ENCODE results near the gene FUNDC1.
A peak's percentile ranks its signal among the peaks of the same experiment; 100 is the strongest.
"Not testable (repeated sequence)": the region's sequence is repeated elsewhere in the genome, so short reads cannot be mapped to it uniquely, and the experiment has no call there.

The FUNDC1 gene

GRCh38 chrX:44542567-44543325 is at the start of gene FUNDC1:
FUNDC1 (minus strand) TSS chrX:44542859; CDS start chrX:44542832, 27 bp downstream.
- DNase-seq, result peak; percentile 5 to 91 (median 77)

DNA sequence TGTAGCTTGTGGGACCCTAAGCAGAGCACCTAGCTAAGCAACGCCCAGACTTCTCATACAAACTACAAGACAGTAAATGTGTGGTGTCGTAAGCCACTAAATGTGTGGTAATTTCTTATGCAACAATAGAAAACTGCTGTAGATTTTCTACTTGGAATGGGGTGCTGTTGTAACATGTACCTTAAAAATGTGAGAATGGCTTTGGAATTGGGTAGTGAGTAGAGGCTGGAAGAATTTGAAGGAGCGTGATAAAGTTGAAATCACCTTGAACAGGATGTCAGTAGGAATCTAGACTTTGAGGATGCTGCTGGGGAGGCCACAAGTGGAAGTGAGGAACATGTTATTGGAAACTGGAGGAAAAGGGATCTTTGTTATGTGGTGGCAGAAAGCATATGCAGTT is 43.2 kb upstream of the FUNDC1 start:
- DNase-seq, result no peak

DNA sequence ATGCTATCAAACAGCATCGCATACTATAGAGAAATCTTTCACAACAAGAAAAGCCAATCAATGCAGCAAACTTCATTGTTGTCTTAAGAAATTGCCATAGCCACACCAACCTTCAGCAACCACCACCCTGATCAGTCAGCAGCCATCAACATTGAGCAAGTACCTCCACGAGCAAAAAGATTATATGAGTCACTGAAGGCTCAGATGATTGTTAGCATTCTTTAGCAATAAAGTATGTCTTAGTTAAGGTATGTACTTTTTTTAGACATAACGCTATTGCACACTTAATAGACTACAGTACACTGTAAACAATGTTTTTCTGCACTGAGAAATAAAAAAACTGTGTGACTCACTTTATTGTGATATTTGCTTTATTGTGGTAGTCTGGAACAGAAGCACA is 37.8 kb upstream of the FUNDC1 start:
- DNase-seq, result no peak

DNA sequence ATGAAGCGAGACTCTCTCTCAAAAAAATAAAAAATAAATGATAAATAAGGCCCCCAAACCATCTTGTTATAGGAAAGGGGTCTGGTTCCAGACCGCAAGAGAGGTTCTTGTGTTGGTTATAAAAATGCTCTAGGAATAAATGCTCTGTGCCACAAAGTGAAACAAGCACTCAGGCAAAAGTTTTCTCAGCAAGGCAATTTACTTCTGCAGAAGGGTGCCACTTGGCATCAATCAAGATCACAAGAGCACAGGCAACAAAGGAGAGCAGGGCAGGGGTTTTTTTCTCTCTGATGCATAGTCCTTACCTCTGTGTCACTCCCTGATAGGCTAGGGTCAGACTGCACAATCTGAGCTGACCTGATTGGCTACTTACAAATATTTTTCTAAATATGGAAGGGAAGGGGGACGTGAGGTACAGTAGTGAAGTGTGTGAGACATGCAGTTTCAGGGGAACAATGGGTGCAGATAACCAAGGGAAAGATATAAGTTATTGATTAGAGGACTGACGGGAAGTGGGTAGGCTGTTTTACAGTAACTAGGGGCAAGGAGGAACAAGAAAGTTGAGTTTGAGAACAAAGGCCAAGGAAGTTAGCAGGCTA is 29.8 kb upstream of the FUNDC1 start:
- DNase-seq, result no peak

- peak in 1 of 56 donors; percentile 0 for DNase-seq
These were observed 27.9 kb upstream of the FUNDC1 start for GRCh38 chrX:44570522-44570921.

GRCh38 chrX:44569122-44569521 is 26.5 kb upstream of the FUNDC1 start:
- DNase-seq, result no peak

- no peak for DNase-seq
These were observed 25.5 kb upstream of the FUNDC1 start for GRCh38 chrX:44568196-44568595.

DNA sequence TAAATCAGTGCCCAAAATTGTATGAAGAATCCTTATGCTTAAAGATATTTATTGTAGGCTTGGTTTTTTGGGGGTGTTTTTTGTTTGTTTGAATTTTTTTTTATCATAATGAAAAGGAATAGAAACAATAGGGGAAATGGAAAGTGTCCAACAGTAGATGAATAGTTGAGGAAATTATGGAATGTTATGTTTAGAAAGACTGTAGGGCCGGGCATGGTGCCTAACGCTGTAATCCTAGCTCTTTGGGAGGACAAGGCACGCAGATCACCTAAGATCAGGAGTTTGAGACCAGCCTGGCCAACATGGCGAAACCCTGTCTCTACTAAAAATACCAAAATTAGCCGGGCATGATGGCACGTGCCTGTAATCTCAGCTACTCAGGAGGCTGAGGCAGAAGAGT is 19.2 kb upstream of the FUNDC1 start:
- DNase-seq, result not testable (repeated sequence)

- DNase-seq, result no peak
These were observed 7.9 kb upstream of the FUNDC1 start for GRCh38 chrX:44550563-44550962.

DNA sequence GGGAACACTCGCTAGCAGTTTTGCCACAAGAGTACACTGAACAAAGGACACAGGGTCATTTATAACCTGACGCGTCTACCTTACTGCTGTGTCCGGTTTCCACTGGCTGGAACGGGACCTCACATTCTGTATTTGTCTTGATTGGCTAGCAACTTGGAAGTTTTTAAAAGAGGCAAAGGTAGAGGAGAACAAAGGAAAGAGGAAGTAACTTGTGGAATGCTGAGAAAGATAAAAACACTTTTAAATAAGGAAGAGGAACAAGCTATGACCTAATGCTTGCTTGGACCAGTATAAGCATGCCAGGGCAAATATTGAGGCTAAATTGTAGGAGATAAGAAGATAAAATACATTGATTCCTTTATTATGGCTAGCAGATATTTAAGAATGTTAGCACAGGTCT is 2.8 kb upstream of the FUNDC1 start:
- not testable (repeated sequence) for DNase-seq

GRCh38 chrX:44544036-44544435 is 1.4 kb upstream of the FUNDC1 start:
- no peak for DNase-seq

GRCh38 chrX:44536198-44536597 is 6.5 kb downstream of the FUNDC1 start:
- DNase-seq, result no peak

- DNase-seq, result no peak
These were observed 13.3 kb downstream of the FUNDC1 start for GRCh38 chrX:44529310-44529709.

DNA sequence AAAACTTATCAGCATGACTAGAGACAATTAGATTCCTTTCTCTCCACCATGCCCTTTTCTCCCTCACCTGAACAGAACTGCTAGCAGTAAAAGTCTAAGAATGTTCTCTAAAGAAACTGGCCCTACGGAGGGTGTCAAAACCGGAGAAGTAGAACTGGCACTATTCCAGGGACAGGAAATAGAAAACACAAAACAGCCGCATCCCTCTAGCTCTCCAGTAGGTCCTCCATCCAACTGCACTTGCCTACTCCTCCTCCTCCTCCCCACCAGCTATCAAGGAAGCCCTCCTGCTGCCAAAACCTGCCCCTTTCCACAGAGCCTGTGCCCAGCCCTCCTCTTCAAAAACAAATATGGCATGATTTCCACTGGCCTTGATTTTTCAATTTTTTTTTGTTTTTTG is 28.4 kb downstream of the FUNDC1 start:
- DNase-seq, result no peak

DNA sequence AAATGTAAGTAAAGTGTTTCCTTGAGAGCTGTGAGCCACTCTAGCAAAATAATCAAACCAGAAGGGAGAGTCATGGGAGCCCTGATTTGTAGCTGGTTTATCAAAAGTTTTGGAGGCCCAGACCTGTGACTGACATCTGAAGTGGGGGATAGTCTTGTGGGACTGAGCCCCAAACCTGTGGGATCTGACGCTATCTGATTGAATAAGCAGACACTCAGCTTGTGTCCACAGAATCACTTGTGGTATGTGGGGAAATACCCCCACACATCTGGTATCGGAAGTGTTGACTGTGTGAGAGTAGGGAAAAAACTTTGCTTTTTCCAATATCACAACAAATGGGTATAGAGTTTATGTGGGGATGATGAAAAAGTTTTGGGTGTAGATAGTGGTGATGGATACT is 35.4 kb downstream of the FUNDC1 start:
- no peak for DNase-seq

GRCh38 chrX:44506678-44507077 is 36.0 kb downstream of the FUNDC1 start:
- DNase-seq, result no peak

DNA sequence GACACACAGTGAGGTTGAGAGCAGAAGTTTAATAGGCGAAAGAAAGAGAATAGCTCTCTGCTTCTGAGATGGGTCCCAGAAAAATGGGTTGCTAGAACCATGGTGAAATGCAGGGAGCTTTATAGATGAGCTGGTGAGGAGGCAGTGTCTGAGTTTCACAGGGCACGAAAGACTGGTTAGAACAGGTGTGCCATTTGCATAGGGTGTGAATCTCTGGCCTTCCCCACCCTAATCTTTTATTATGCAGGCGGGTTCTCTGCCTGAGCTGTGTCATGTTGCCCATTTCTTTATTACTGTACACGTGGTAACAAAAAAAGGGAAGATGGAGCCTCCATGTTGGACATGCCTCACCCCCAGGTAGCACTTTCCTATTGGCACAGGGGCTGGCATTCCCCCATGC is 39.1 kb downstream of the FUNDC1 start:
- DNase-seq, result no peak

DNA sequence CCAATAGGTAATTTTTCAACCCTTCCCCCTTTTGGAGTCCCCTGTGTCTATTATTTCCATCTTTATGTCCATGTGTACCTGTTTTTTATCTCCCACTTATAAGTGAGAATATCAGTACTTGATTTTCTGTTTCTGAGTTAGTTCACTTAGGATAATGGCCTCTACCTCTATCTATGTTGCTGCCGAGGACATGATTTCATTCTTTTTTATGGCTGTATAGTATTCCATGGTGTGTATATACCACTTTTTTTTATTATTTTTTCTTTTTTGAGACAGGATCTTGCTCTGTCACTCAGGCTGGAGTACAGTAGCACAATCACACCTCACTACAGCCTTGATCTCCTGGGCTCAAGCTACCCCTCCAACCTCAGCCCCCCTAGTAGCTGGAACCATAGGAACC is 47.6 kb downstream of the FUNDC1 start:
- DNase-seq, result no peak

DNA sequence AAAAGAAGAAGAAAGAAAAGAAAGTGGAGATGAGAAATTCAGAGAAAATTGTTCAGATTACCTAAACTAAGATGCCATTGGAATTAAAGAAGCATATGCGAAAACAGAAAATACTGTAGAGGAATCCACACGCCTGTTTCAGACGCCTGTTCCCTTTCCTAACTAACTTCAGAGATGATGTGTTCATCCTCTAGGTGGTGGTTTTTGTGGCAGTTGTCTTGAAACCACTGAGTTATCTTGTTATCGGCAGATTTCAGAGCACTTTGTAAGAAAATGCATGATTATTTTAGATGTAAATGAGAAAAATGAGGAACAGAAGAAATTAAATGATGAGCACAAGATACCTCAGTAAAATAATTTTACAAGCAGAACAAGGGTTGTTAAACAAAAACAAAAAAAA is 48.3 kb downstream of the FUNDC1 start:
- DNase-seq, result no peak

DNA sequence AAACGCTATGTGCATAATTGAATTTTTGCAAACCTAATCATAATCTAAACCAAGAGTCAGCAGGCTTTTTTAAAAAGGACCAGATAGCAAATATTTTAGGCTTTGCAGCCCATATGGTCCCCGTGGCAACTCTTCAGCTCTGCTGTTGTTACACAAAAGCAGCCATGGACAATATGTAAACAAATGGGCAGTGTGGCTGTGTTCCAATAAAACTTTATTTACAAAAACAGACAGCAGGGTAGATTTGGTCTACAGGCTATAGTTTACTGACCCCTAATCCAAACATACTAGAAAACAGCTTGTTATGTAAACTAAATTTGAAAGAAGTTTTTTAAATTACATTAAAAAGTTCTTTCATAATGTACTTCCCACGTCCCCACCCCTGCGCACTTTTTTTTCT is 53.1 kb downstream of the FUNDC1 start:
- DNase-seq, result no peak

GRCh38 chrX:44484607-44485146 is 58.0 kb downstream of the FUNDC1 start:
- no peak for DNase-seq

DNA sequence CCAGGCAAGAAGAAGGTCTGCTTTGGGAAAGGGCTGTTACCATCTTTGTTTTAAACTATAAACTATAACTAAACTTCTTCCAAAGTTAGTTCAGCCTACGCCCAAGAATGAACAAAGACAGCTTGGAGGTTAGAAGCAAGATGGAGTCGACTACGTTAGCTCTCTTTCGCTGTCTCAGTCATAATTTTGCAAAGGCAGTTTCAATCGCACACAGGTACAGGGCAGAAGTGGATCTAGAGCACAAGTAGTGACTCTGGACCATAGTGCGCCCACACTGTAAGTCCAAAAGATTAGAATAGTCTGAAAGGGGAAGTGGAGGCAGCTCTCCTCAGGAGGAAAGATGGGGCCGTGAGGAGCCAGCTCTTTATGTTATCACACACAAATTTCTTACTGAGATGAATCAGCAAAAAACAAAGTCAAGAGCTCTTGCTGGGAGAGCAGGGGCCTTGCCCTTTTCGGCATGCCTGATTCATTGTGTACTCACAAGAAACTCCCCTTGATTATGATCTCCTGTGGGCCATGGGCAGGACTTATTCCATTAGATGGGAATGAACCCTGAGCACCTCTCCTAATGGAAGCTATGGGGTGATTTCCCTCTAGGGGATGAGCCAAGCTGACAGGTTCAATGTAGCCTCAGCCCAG is 58.6 kb downstream of the FUNDC1 start:
- no peak for DNase-seq

DNA sequence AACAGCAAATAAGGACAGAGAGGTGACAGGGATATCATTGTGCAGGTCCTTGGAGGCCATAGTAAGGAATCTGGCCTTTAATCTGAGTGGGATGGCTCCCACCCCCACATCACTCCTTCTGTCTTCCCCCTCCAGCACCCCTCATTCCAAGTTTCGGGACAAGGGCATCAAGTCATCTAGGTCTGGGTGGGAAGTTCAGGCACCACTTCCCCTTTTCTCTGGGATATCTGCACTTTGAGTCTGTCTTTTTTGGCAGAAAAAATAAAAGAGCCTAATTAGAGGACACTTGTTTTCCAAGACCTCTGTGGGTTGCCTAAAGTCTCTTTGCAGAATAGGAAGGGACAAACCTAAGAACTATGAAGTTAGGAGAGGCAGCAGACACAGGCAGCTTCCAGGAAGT is 60.1 kb downstream of the FUNDC1 start:
- no peak for DNase-seq
